ENCODE data around the gene PAFAH2. TPM values are rescaled to one million over a fixed set of nuclear protein-coding genes. Genes with fewer than 3 reads are reported as not detected.
"Not testable (repeated sequence)": the region's sequence is repeated elsewhere in the genome, so short reads cannot be mapped to it uniquely, and the experiment has no call there.

PAFAH2 gene
- total and polyA plus RNA-seq, 4 experiments from 2014 or later, result 10.1 to 20.0 (median 15.3) TPM

DNA sequence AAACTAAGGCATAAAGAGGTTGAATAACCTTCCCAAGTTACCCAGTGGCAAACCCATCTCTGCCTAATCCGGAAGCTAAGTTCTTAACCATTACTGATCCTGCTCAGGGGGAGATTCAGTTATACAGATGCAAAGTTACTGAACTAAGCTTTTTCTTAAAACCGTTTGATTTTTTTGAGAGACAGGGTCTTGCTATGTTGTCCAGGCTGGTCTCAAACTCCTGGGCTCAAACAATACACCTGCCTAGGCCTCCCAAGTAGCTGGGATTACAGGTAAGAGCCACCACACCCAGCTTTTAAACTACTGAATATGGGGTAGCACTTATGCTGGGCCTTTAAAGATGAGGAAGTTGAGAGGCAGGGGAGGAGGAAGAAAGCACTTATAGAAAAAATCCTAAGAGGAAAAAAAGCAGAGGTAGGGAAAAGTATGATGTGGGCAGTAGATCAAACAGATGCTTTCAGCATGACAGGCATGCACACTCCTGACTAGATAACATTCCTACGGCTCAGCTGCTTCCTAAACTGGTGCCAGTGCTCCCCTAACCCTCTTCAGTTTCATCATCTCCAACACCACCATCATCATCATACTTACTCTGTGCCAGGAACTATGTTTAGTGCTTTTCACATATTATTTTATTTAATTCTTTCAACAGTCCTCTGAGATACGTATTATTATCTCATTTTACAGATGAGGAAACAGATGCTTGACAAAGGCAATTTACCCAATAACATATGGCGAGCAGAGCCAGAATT lies 5.8 kb downstream of the PAFAH2 start:
- no peak for DNase-seq
- no peak overlapping the region for H3K4me3 ChIP-seq (ENCODE audit: low read length in 2 of 2)
- intact Hi-C loops (cut with micrococcal nuclease), result loop anchor here (2.0 kb wide), 1 partner anchor 21 kb away; no protein-coding TSS in a partner anchor
- Mint-ChIP-seq H3K4me3 (peak overlapping the region in 3 of 8 donors; percentile 8 to 41 (median 41)), H3K4me1 (peaks cover 30 to 62% (median 48%) of the 10 kb centered on the region in 4 donors), H3K9me3 (no peaks in the 10 kb centered on the region), H3K27me3 (no peaks in the 10 kb centered on the region), H3K27ac (peak overlapping the region in 4 of 7 donors; percentile 2 to 77 (median 57)), H3K36me3 (peaks cover 7 to 23% of the 10 kb centered on the region in 2 donors)
- ChIA-PET POLR2A (ENCODE audit: partially characterized antibody) (interaction anchor here (0.7 to 3.0 kb wide), 4 partner anchors 21 to 117 kb away, joined by 3 to 27 read pairs (median 3); partner anchors contain the start of gene PAQR7), CTCF (ENCODE audit: partially characterized antibody) (interaction anchor here (1.4 to 6.7 kb wide), 2 partner anchors 78 to 96 kb away, joined by 4 to 65 read pairs; no protein-coding TSS in a partner anchor)
- H3K9me3 ChIP-seq (ENCODE audit: control insufficient read depth in 1 of 2, low read length in 2 of 2), result no peaks in the 10 kb centered on the region
- H3K4me1 ChIP-seq (ENCODE audit: insufficient read depth, low read length), result peaks cover 54% of the 10 kb centered on the region
- no peaks in the 10 kb centered on the region for H3K36me3 ChIP-seq (ENCODE audit: insufficient read depth, low read length)
- H3K27me3 ChIP-seq (ENCODE audit: insufficient read depth, low read length), result no peaks in the 10 kb centered on the region
- H3K27ac ChIP-seq (ENCODE audit: low read depth, low read length), result no peak overlapping the region

DNA sequence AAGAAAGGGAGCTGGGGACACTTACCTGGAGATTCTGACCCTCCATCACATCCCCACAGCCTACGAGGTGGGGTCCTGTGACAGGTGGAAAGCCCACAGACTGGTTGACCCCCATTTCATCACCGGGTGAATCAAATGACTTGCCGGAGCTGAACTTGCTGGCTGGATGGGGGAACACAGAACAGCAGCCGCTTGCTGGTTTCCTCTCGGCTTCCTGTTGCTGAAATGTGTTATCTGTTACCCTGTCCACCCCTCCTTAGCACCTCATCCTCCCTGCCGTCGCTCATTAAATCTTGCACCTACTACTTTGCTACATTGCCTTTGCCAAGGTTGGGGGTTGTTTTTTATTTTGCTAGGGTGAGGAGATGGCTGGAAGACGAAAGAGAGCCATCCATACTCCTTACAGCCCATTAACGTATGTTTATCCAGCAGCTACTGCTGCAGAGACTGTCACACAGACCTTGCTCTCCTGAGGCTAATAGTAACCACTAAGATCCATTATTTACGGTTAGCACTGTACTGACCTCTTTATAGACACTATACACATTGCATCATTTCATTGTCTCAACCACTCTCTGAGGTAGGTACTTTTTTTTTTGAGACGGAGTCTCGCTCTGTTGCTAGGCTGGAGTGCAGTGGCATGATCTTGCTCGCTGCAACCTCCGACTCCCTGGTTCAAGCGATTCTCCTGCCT lies 7.0 kb downstream of the PAFAH2 start:
- H3K27ac ChIP-seq (ENCODE audit: low read depth, low read length), result peak overlapping the region; percentile 67
- intact Hi-C loops (cut with micrococcal nuclease), result loop anchor here (2.0 kb wide), 1 partner anchor 20 kb away; no protein-coding TSS in a partner anchor
- H3K4me3 Mint-ChIP-seq, result peak overlapping the region; percentile 79 to 92 (median 86)
- DNase-seq, result peak; percentile 36 to 50 (median 44)
- H3K4me3 ChIP-seq (ENCODE audit: low read length in 2 of 2), result peak overlapping the region; percentile 26 to 62
- H3K4me1 Mint-ChIP-seq, result peaks cover 29 to 57% (median 45%) of the 10 kb centered on the region in 4 donors
- ChIA-PET POLR2A (ENCODE audit: partially characterized antibody) (interaction anchor here (0.6 to 3.0 kb wide), 9 partner anchors 9 to 743 kb away, joined by 3 to 27 read pairs (median 4); partner anchors contain the start of genes MTFR1L and RSRP1), CTCF (ENCODE audit: partially characterized antibody) (interaction anchor here (1.1 to 6.7 kb wide), 6 partner anchors 13 to 98 kb away, joined by 3 to 65 read pairs (median 4); no protein-coding TSS in a partner anchor)
- H3K27ac Mint-ChIP-seq, result peak overlapping the region; percentile 71 to 97 (median 85)
- H3K27me3 ChIP-seq (ENCODE audit: insufficient read depth, low read length), result no peaks in the 10 kb centered on the region
- no peaks in the 10 kb centered on the region for H3K9me3 Mint-ChIP-seq
- no peaks in the 10 kb centered on the region for H3K27me3 Mint-ChIP-seq
- peaks cover 13 to 28% of the 10 kb centered on the region in 2 donors for H3K36me3 Mint-ChIP-seq
- H3K4me1 ChIP-seq (ENCODE audit: insufficient read depth, low read length), result peaks cover 46% of the 10 kb centered on the region
- H3K36me3 ChIP-seq (ENCODE audit: insufficient read depth, low read length), result no peaks in the 10 kb centered on the region
- no peaks in the 10 kb centered on the region for H3K9me3 ChIP-seq (ENCODE audit: control insufficient read depth in 1 of 2, low read length in 2 of 2)

DNA sequence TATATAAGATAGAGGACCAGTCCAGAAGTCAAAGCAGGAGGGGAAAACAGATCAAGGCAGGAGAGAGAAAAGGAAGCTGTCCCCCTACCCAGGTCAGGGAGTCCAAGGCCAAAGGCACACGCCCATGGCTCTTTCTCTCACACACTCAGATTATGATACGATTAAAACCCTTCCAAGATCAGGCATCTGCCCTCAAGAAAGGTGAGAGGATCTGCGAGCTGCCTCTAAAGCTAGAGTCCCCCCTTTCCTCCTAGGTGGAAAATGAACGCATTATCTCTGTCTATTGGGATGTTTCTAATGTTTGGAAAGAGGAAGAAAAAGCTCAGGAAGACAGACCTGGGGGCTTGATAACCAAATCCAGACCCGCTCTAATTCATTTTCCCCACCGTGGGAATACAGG lies 7.6 kb downstream of the PAFAH2 start:
- H3K4me1 Mint-ChIP-seq, result peaks cover 29 to 62% (median 42%) of the 10 kb centered on the region in 4 donors
- ChIA-PET CTCF (ENCODE audit: partially characterized antibody) (interaction anchor here (1.1 to 6.7 kb wide), 7 partner anchors 7 to 98 kb away, joined by 3 to 65 read pairs (median 5); partner anchors contain the start of gene PAFAH2), POLR2A (ENCODE audit: partially characterized antibody) (interaction anchor here (0.6 to 3.0 kb wide), 10 partner anchors 10 to 743 kb away, joined by 3 to 27 read pairs (median 4); partner anchors contain the start of genes MTFR1L and RSRP1)
- Histone ChIP-seq H3K27me3 (ENCODE audit: insufficient read depth, low read length) (no peaks in the 10 kb centered on the region), H3K9me3 (ENCODE audit: control insufficient read depth in 1 of 2, low read length in 2 of 2) (no peaks in the 10 kb centered on the region), H3K4me1 (ENCODE audit: insufficient read depth, low read length) (peaks cover 46% of the 10 kb centered on the region), H3K4me3 (ENCODE audit: low read length in 2 of 2) (peak overlapping the region; percentile 26 to 62), H3K27ac (ENCODE audit: low read depth, low read length) (peak overlapping the region; percentile 67), H3K36me3 (ENCODE audit: insufficient read depth, low read length) (no peaks in the 10 kb centered on the region)
- H3K27me3 Mint-ChIP-seq, result no peaks in the 10 kb centered on the region
- intact Hi-C loops (cut with micrococcal nuclease), result loop anchor here (2.0 kb wide), 1 partner anchor 19 kb away; no protein-coding TSS in a partner anchor
- DNase-seq, result no peak
- peak overlapping the region; percentile 79 to 92 (median 86) for H3K4me3 Mint-ChIP-seq
- no peaks in the 10 kb centered on the region for H3K9me3 Mint-ChIP-seq
- peak overlapping the region; percentile 71 to 97 (median 85) for H3K27ac Mint-ChIP-seq
- H3K36me3 Mint-ChIP-seq, result peaks cover 19 to 33% of the 10 kb centered on the region in 2 donors

DNA sequence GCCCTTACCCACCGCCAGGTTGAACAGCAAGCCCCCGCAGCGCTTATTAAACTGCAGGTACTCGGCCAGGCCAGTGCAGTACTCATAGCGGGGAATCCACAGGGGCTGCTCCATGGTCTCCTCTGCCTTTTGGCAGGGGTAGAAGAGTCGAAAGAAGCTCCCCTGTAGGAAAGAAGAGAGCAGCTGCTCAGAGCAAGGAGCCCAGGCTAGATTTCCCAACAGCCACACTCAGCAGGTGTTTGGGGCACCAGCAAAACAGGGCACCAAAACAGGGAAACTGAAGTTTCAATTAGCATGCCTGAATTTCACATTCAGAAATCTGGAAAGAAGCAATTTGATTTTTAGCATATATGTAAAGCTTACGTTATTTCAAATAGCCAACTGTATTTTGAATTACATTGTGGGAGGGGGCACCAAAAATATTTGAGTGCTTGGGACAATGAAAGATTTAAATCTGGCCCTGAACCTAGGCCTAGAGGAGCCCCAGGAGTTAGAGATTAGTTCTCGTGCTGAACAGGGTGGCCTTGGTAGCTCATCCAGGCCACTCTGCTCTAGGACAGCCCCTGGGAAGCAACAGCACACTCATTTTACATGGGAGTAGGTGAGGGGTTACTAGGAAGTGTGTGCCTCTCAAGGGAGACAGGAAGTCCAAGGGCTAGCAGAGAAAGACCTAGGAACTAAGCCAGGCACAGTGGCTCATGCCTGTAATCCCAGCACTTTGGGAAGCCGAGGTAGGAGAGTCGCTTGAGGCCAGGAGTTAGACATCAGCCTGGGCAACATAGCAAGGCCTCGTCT lies 8.2 kb downstream of the PAFAH2 start:
- POLR2A ChIA-PET (ENCODE audit: partially characterized antibody), result interaction anchor here (0.6 to 3.0 kb wide), 8 partner anchors 16 to 170 kb away, joined by 3 to 27 read pairs (median 3); partner anchors contain the start of gene MTFR1L
- DNase-seq, result no peak

DNA sequence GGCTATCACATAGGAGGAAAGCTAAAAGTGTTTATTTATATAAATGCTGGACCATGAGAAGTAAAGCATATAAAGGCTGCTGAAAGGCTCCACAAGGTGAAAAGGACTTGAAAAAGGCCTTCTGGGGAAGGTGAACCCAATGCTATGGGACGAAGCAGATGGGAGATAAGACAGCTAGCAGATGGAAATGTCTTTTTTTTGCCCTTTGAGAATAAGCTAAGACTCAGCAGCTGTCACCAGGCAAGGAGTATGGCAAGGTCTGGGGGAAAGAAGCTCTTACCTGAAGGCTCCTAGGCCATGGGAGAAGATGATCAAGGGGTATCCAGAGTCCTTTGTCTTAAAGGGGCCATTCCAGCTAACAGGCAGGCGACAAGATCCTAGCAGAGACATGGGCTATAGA lies 9.9 kb downstream of the PAFAH2 start:
- H3K27ac Mint-ChIP-seq, result peak overlapping the region in 3 of 7 donors; percentile 22 to 71 (median 36)

More for the DNA sequence above, 8.2 kb downstream of the PAFAH2 start:
- H3K4me3 ChIP-seq (ENCODE audit: low read length in 2 of 2), result peak overlapping the region in 1 of 2 donors; percentile 62
- Mint-ChIP-seq H3K4me1 (peaks cover 26 to 62% (median 40%) of the 10 kb centered on the region in 4 donors), H3K4me3 (peak overlapping the region; percentile 79 to 92 (median 86)), H3K36me3 (peaks cover 19 to 33% of the 10 kb centered on the region in 2 donors), H3K9me3 (no peaks in the 10 kb centered on the region), H3K27ac (peak overlapping the region in 6 of 7 donors; percentile 71 to 97 (median 84)), H3K27me3 (no peaks in the 10 kb centered on the region)
- no peaks in the 10 kb centered on the region for H3K36me3 ChIP-seq (ENCODE audit: insufficient read depth, low read length)
- CTCF ChIA-PET (ENCODE audit: partially characterized antibody), result interaction anchor here (1.2 to 6.7 kb wide), 5 partner anchors 8 to 94 kb away, joined by 3 to 65 read pairs (median 9); partner anchors contain the start of gene PAFAH2
- H3K4me1 ChIP-seq (ENCODE audit: insufficient read depth, low read length), result peaks cover 46% of the 10 kb centered on the region
- H3K27me3 ChIP-seq (ENCODE audit: insufficient read depth, low read length), result no peaks in the 10 kb centered on the region
- intact Hi-C loops (cut with micrococcal nuclease), result loop anchor here (2.0 kb wide), 1 partner anchor 19 kb away; no protein-coding TSS in a partner anchor
- H3K9me3 ChIP-seq (ENCODE audit: control insufficient read depth in 1 of 2, low read length in 2 of 2), result no peaks in the 10 kb centered on the region
- peak overlapping the region; percentile 67 for H3K27ac ChIP-seq (ENCODE audit: low read depth, low read length)

DNA sequence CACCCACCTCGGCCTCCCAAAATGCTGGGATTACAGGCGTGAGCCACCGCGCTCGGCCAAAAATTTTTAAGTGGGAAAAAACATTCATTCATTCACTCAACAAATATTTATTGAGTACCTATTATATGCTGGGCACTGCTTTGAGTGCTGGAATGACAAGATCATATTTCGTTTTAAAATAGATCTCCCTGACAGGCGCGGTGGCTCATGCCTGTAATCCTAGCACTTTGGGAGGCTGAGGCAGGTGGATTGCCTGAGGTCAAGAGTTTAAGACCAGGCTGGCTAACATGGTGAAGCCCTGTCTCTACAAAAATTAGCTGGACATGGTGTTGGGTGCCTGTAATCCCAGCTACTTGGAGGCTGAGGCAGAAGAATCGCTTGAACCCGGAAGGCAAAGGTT lies 11.1 kb downstream of the PAFAH2 start:
- intact Hi-C loops (cut with micrococcal nuclease); DNase-seq; H3K27me3 ChIP-seq (ENCODE audit: insufficient read depth, low read length); H3K9me3 Mint-ChIP-seq; H3K27ac ChIP-seq (ENCODE audit: low read depth, low read length); H3K27ac Mint-ChIP-seq; POLR2A ChIA-PET (ENCODE audit: partially characterized antibody); H3K9me3 ChIP-seq (ENCODE audit: control insufficient read depth in 1 of 2, low read length in 2 of 2); H3K4me3 Mint-ChIP-seq; H3K27me3 Mint-ChIP-seq; H3K4me3 ChIP-seq (ENCODE audit: low read length in 2 of 2): not testable (repeated sequence)
- CTCF ChIA-PET (ENCODE audit: partially characterized antibody), result interaction anchor here (3.4 to 6.7 kb wide), 2 partner anchors 10 to 91 kb away, joined by 29 to 65 read pairs; partner anchors contain the start of gene PAFAH2
- Mint-ChIP-seq H3K36me3 (peaks cover 45 to 57% of the 10 kb centered on the region in 2 donors), H3K4me1 (peaks cover 18 to 40% (median 29%) of the 10 kb centered on the region in 4 donors)
- peaks cover 18% of the 10 kb centered on the region for H3K36me3 ChIP-seq (ENCODE audit: insufficient read depth, low read length)
- H3K4me1 ChIP-seq (ENCODE audit: insufficient read depth, low read length), result peaks cover 24% of the 10 kb centered on the region

More for the DNA sequence above, 9.9 kb downstream of the PAFAH2 start:
- intact Hi-C loops (cut with micrococcal nuclease), result no loop called here
- Mint-ChIP-seq H3K27me3 (no peaks in the 10 kb centered on the region), H3K9me3 (no peaks in the 10 kb centered on the region), H3K4me1 (peaks cover 22 to 51% (median 36%) of the 10 kb centered on the region in 4 donors), H3K4me3 (peak overlapping the region in 1 of 8 donors; percentile 57), H3K36me3 (peaks cover 33 to 46% of the 10 kb centered on the region in 2 donors)
- Histone ChIP-seq H3K27ac (ENCODE audit: low read depth, low read length) (no peak overlapping the region), H3K4me1 (ENCODE audit: insufficient read depth, low read length) (peaks cover 35% of the 10 kb centered on the region), H3K9me3 (ENCODE audit: control insufficient read depth in 1 of 2, low read length in 2 of 2) (no peaks in the 10 kb centered on the region), H3K36me3 (ENCODE audit: insufficient read depth, low read length) (peaks cover 7% of the 10 kb centered on the region), H3K27me3 (ENCODE audit: insufficient read depth, low read length) (no peaks in the 10 kb centered on the region), H3K4me3 (ENCODE audit: low read length in 2 of 2) (no peak overlapping the region)
- ChIA-PET POLR2A (ENCODE audit: partially characterized antibody) (interaction anchor here (0.7 to 1.8 kb wide), 3 partner anchors 9 to 17 kb away, joined by 3 to 8 read pairs (median 8); partner anchors contain the start of gene PAFAH2), CTCF (ENCODE audit: partially characterized antibody) (interaction anchor here (0.7 to 6.7 kb wide), 5 partner anchors 9 to 159 kb away, joined by 3 to 65 read pairs (median 3); partner anchors contain the start of gene PAFAH2)
- no peak for DNase-seq

Measured in CD4-positive, alpha-beta memory T cell (primary cell).